IMR-90 (cell line): ENCODE measurements around the gene C4B. TPM values are rescaled to one million over a fixed set of nuclear protein-coding genes. Genes with fewer than 3 reads are reported as not detected.

Source experiments
- ATAC-seq: fragments of 200-7000 bp; cut with Tn5 transposase; 2 replicates; pipeline ENCODE4 v1.9.1; 2020; ENCODE audit warnings: low read depth, mild to moderate bottlenecking, moderate library complexity
- BruUV-seq: library from RNA; stranded (reverse); fragments of 400-500 nt; replicated peaks from 2 replicates; lab custom pipeline; 2021; lab: Mats Ljungman, UMichigan
- CTCF ChIA-PET: fragments of 300-600 bp; formaldehyde crosslinking; extraction: SDS; loops from one replicate; lab custom pipeline; 2021; ENCODE audit warnings: antibody characterized with exemption; lab: Yijun Ruan, JAX
- POLR2A ChIA-PET: fragments of 300-600 bp; sonication (Branson Sonifier 250); formaldehyde crosslinking; loops from one replicate; lab custom pipeline; 2022; ENCODE audit warnings: antibody characterized with exemption; ENCODE audit not compliant: unreplicated experiment; lab: Charles Lee
- DNase-seq: peaks from one replicate; pipeline ENCODE4 v3.0.0; 2013
- H2AFZ ChIP-seq: replicated peaks from 2 replicates; pipeline ENCODE3; 2013; ENCODE audit warnings: low read length, mild to moderate bottlenecking; ENCODE audit not compliant: poor library complexity
- H2AK5ac ChIP-seq: 2 replicates; pipeline ENCODE4 v1.6.1; 2013; ENCODE audit warnings: low read depth, low read length, inconsistent platforms
- H2AK9ac ChIP-seq: replicated peaks from 2 replicates; pipeline ENCODE3; 2013; ENCODE audit warnings: mild to moderate bottlenecking, low read depth, low read length, moderate library complexity; ENCODE audit not compliant: poor library complexity
- H2BK120ac ChIP-seq: 2 replicates; pipeline ENCODE4 v1.6.1; 2013; ENCODE audit warnings: low read depth, low read length, inconsistent platforms
- H2BK15ac ChIP-seq: 3 replicates; pipeline ENCODE4 v1.6.1; 2013; ENCODE audit warnings: low read depth, low read length, inconsistent platforms
- H2BK20ac ChIP-seq: 2 replicates; pipeline ENCODE4 v1.6.1; 2013; ENCODE audit warnings: low read depth, mild to moderate bottlenecking, inconsistent platforms, low read length, moderate library complexity
- H2BK5ac ChIP-seq: 2 replicates; pipeline ENCODE4 v1.6.1; 2013; ENCODE audit warnings: mild to moderate bottlenecking, low read depth, low read length, inconsistent platforms; ENCODE audit not compliant: poor library complexity, severe bottlenecking
- H3K14ac ChIP-seq: replicated peaks from 2 replicates; pipeline ENCODE4 v1.6.1; 2013; ENCODE audit warnings: low read depth, low read length, inconsistent platforms
- H3K18ac ChIP-seq: 2 replicates; pipeline ENCODE4 v1.6.1; 2013; ENCODE audit warnings: low read depth, low read length, control low read depth
- H3K23ac ChIP-seq: 2 replicates; pipeline ENCODE4 v1.6.1; 2013; ENCODE audit warnings: low read depth, low read length, inconsistent platforms
- H3K27ac ChIP-seq: 2 replicates; pipeline ENCODE4 v1.5.1; 2013; ENCODE audit warnings: mild to moderate bottlenecking, control low read depth, low read length; ENCODE audit not compliant: insufficient read depth
- H3K27me3 ChIP-seq: 2 replicates; pipeline ENCODE4 v1.6.1; 2013; ENCODE audit warnings: low read length; ENCODE audit not compliant: control insufficient read depth, insufficient read depth
- H3K36me3 ChIP-seq: 2 replicates; pipeline ENCODE4 v1.6.1; 2013; ENCODE audit warnings: low read length, mixed read lengths; ENCODE audit not compliant: control insufficient read depth, insufficient read depth
- H3K4ac ChIP-seq: 2 replicates; pipeline ENCODE4 v1.6.1; 2013; ENCODE audit warnings: low read depth, low read length, inconsistent platforms
- H3K4me1 ChIP-seq: 2 replicates; pipeline ENCODE4 v1.6.1; 2013; ENCODE audit warnings: low read length, mixed read lengths; ENCODE audit not compliant: control insufficient read depth, insufficient read depth
- H3K4me2 ChIP-seq: 2 replicates; pipeline ENCODE4 v1.6.1; 2013; ENCODE audit warnings: low read depth, mild to moderate bottlenecking, control low read depth, low read length, moderate library complexity
- H3K4me3 ChIP-seq: 2 replicates; pipeline ENCODE4 v1.5.1; 2013; ENCODE audit warnings: low read depth, mild to moderate bottlenecking, control low read depth, low read length, moderate library complexity; ENCODE audit not compliant: insufficient read depth
- H3K56ac ChIP-seq: 2 replicates; pipeline ENCODE4 v1.6.1; 2013; ENCODE audit warnings: low read length, inconsistent platforms; ENCODE audit not compliant: insufficient read depth; ENCODE audit errors: extremely low read depth
- H3K79me1 ChIP-seq, 2 experiments: 2 replicates each; pipeline ENCODE4 v1.6.1; 2013; ENCODE audit warnings: low read length in 2 of 2, inconsistent platforms in 1 of 2, low read depth in 1 of 2
- H3K9ac ChIP-seq: 2 replicates; pipeline ENCODE4 v1.6.1; 2013; ENCODE audit warnings: low read depth, low read length, control low read depth
- H3K9me1 ChIP-seq: 2 replicates; pipeline ENCODE4 v1.6.1; 2013; ENCODE audit warnings: low read length, inconsistent platforms; ENCODE audit not compliant: insufficient read depth
- H3K9me3 ChIP-seq: 2 replicates; pipeline ENCODE4 v1.6.1; 2013; ENCODE audit warnings: low read length; ENCODE audit not compliant: control insufficient read depth, insufficient read depth
- H4K20me1 ChIP-seq: 2 replicates; pipeline ENCODE4 v1.6.1; 2013; ENCODE audit warnings: low read length, inconsistent platforms; ENCODE audit not compliant: insufficient read depth
- H4K5ac ChIP-seq: 2 replicates; pipeline ENCODE4 v1.6.1; 2013; ENCODE audit warnings: mild to moderate bottlenecking, low read depth, low read length, control low read depth
- H4K8ac ChIP-seq, 2 experiments: 2 replicates each; pipeline ENCODE4 v1.6.1; 2013; ENCODE audit warnings: low read depth in 2 of 2, low read length in 2 of 2, control low read depth in 1 of 2, inconsistent platforms in 1 of 2
- H4K91ac ChIP-seq: 2 replicates; pipeline ENCODE4 v1.6.1; 2013; ENCODE audit warnings: low read depth, low read length, inconsistent platforms; ENCODE audit not compliant: insufficient read depth
- BHLHE40 ChIP-seq: fragments of 150-350 bp; IDR thresholded peaks from 2 replicates; pipeline ENCODE4 v1.6.1; 2016; ENCODE audit warnings: mild to moderate bottlenecking, low read depth, low read length
- ELK1 ChIP-seq: fragments of 150-350 bp; IDR thresholded peaks from 2 replicates; pipeline ENCODE4 v1.6.1; 2016; ENCODE audit warnings: low read depth, mild to moderate bottlenecking, low read length, moderate library complexity, borderline replicate concordance
- RCOR1 ChIP-seq: IDR thresholded peaks from 2 replicates; pipeline ENCODE4 v1.6.1; 2012; ENCODE audit warnings: mild to moderate bottlenecking, low read length, improper control_type of control experiment; ENCODE audit not compliant: insufficient replicate concordance
- WGBS, 2 experiments: methylation state at CpG; one replicate each; pipeline versions ENCODE4 v1.1.5 to v1.1.7; 2013; ENCODE audit warnings: missing lambda C conversion rate in 2 of 2; ENCODE audit not compliant: insufficient read length in 1 of 2; ENCODE audit errors: extremely low coverage in 2 of 2; 5-methylcytosine and 5-hydroxymethylcytosine counted together
- dilution Hi-C: fragments of 300-500 bp; cut with HindIII; formaldehyde crosslinking; loops from one replicate; pipeline ENCODE4 v1.14.3; 2018; ENCODE audit warnings: low sequenced_read_pairs; ENCODE audit not compliant: unreplicated experiment
- in situ Hi-C: fragments of 300-500 bp; cut with MboI; formaldehyde crosslinking; loops from 3 replicates; pipeline ENCODE4 v1.14.3; 2019; ENCODE audit warnings: low sequenced_read_pairs, inconsistent platforms, mixed read lengths
- intact Hi-C: fragments of 100-400 bp; cut with micrococcal nuclease; formaldehyde crosslinking; loops from 2 replicates; pipeline ENCODE4 v1.10.0; 2022
- microRNA-seq, 2 experiments: library from miRNA; stranded (forward) in 1 of 2; unstranded in 1 of 2; fragments of 10-50 nt in 1 of 2; fragments of <30 nt in 1 of 2; gene quantifications in 1 of 2; microRNA quantifications in 1 of 2; one replicate each; pipeline versions ENCODE3 to v1.1.0; 2013 to 2020; ENCODE audit not compliant: insufficient read depth in 1 of 2, insufficient read length in 1 of 2, unreplicated experiment in 1 of 2
- polyA plus RNA-seq, 3 experiments: library from polyadenylated mRNA; depleted of rRNA; stranded (reverse); fragments of >200 nt; gene quantifications; 2 replicates each; pipeline ENCODE4 v1.2.3, GENCODE V29; 2012; ENCODE audit warnings: low replicate concordance in 1 of 3
- small RNA-seq, 5 experiments: library from RNA; depleted of rRNA; stranded (forward); fragments of <200 nt; gene quantifications; one replicate each; pipeline ENCODE3, GENCODE V24; 2012
- total RNA-seq: library from RNA; depleted of rRNA; stranded (reverse); fragments of >200 nt; gene quantifications from 2 replicates; pipeline ENCODE4 v1.2.3, GENCODE V29; 2012; rRNA removed

C4B gene
- total and polyA plus RNA-seq, 2 of the 4 experiments (the other 2 are of a cell fraction): 0.54 to 4.2 TPM

DNA sequence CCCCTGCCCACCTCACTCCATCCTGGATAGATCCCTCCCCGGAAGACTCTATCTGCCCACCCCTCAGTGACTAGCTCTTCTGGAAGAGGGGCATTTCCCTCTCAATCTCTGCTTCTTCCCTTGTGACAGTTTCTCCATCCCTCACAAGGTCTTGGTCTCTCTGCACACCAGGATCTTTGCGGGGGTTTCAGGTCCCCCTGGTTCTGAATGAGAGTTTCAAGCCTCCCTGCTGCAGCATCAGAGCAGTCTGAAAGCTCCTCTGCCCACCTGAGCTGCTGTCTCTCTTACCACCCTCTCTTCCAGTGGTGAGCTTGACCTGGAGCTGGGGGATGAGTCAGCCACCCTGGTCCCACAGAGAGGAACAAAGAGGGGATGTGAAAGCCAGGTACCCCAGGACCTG, 70.2 kb downstream of the C4B start:
- Histone ChIP-seq H3K9me1 (peaks cover 22% of the 10 kb centered on the region), H2BK20ac (no peak overlapping the region; the same call in 1 of the 2 replicates), H3K4me1 (peaks cover 28% of the 10 kb centered on the region), H3K27me3 (peaks cover 46% of the 10 kb centered on the region), H4K91ac (no peak overlapping the region), H3K18ac (no peak overlapping the region), H3K4me3 (no peak overlapping the region), H2BK120ac (no peak overlapping the region), H3K9ac (no peak overlapping the region), H4K20me1 (peaks cover 7% of the 10 kb centered on the region), H3K36me3 (no peaks in the 10 kb centered on the region), H4K5ac (no peak overlapping the region), H4K8ac (no peak overlapping the region), H3K23ac (no peak overlapping the region), H3K9me3 (no peaks in the 10 kb centered on the region), H3K14ac (no peak overlapping the region), H3K4ac (no peak overlapping the region; the same call in 1 of the 2 replicates), H2BK5ac (no peak overlapping the region), H3K79me1 (no peaks in the 10 kb centered on the region), H2AK5ac (peak overlapping the region; percentile 87), H2AFZ (no peak overlapping the region), H2BK15ac (no peak overlapping the region), H3K56ac (no peak overlapping the region), H2AK9ac (no peak overlapping the region), H3K27ac (no peak overlapping the region), H3K4me2 (no peak overlapping the region)
- CTCF ChIA-PET: no interaction called here
- no TSS peak for BruUV-seq
- POLR2A ChIA-PET: no interaction called here
- ATAC-seq (no peak), DNase-seq (no peak)
- WGBS, 2 experiments: no CpG with 5 or more reads among the region's 2 CpGs
- dilution Hi-C loops: no loop called here
- in situ Hi-C loops: no loop called here
- intact Hi-C loops: no loop called here
- TF ChIP-seq ELK1 (no peak), RCOR1 (no peak), BHLHE40 (no peak)

Small RNA genes within 50 kb of the gene (microRNA-seq; reads per million reads assigned to microRNA genes)
- gene RNA5SP206 (ENCODE audit: insufficient read depth, insufficient read length): not detected

Small RNA genes within 50 kb of the gene (small RNA-seq; reads per million reads assigned to genes)
- gene RNA5SP206: 0 reads per million in 5 experiments

Other genes with a start within 250 kb of the C4B start
- gene VWA7, start 237.5 kb upstream of the C4B start, total RNA-seq: under 0.01 and 0.28 TPM in 2 replicates
- gene VWA7, start 237.5 kb upstream of the C4B start, polyA plus RNA-seq (2012; rRNA removed): 1.0 and 1.4 TPM in 2 replicates
- 32.2 and 41.2 TPM in 2 replicates for gene VARS1, start 219.0 kb upstream of the C4B start, total RNA-seq
- 39.6 and 42.0 TPM in 2 replicates for gene VARS1, start 219.0 kb upstream of the C4B start, polyA plus RNA-seq (2012; rRNA removed)
- gene LSM2, start 207.8 kb upstream of the C4B start, total RNA-seq: 48.0 and 56.3 TPM in 2 replicates
- gene LSM2, start 207.8 kb upstream of the C4B start, polyA plus RNA-seq (2012; rRNA removed): 55.0 and 61.0 TPM in 2 replicates
- 1.3 and 1.4 TPM in 2 replicates for gene HSPA1L, start 199.5 kb upstream of the C4B start, total RNA-seq
- 0.97 and 1.0 TPM in 2 replicates for gene HSPA1L, start 199.5 kb upstream of the C4B start, polyA plus RNA-seq (2012; rRNA removed)
- 94.6 and 102 TPM in 2 replicates for gene HSPA1A, start 199.3 kb upstream of the C4B start, total RNA-seq
- 93.1 and 95.3 TPM in 2 replicates for gene HSPA1A, start 199.3 kb upstream of the C4B start, polyA plus RNA-seq (2012; rRNA removed)
- gene HSPA1B, start 187.1 kb upstream of the C4B start, total RNA-seq: 93.6 and 118 TPM in 2 replicates
- 59.4 and 61.1 TPM in 2 replicates for gene HSPA1B, start 187.1 kb upstream of the C4B start, polyA plus RNA-seq (2012; rRNA removed)
- gene NEU1, start 152.0 kb upstream of the C4B start, total RNA-seq: 23.6 and 28.5 TPM in 2 replicates
- 36.2 and 37.3 TPM in 2 replicates for gene NEU1, start 152.0 kb upstream of the C4B start, polyA plus RNA-seq (2012; rRNA removed)
- gene SLC44A4, start 135.8 kb upstream of the C4B start, total RNA-seq: 0.36 TPM in 1 of 2 replicates, not detected in the other
- gene SLC44A4, start 135.8 kb upstream of the C4B start, polyA plus RNA-seq (2012; rRNA removed): 0.14 and 0.19 TPM in 2 replicates
- 36.4 and 38.0 TPM in 2 replicates for gene EHMT2, start 117.1 kb upstream of the C4B start, total RNA-seq
- gene EHMT2, start 117.1 kb upstream of the C4B start, polyA plus RNA-seq (2012; rRNA removed): 47.7 and 51.2 TPM in 2 replicates
- gene ZBTB12, start 112.7 kb upstream of the C4B start, total RNA-seq: 2.0 and 2.5 TPM in 2 replicates
- 8.1 and 8.5 TPM in 2 replicates for gene ZBTB12, start 112.7 kb upstream of the C4B start, polyA plus RNA-seq (2012; rRNA removed)
- gene C2, start 87.1 kb upstream of the C4B start, total RNA-seq: under 0.01 and 0.18 TPM in 2 replicates
- gene C2, start 87.1 kb upstream of the C4B start, polyA plus RNA-seq (2012; rRNA removed): 0.19 and 0.26 TPM in 2 replicates
- 1.4 and 1.8 TPM in 2 replicates for gene CFB, start 68.7 kb upstream of the C4B start, total RNA-seq
- 5.8 and 6.1 TPM in 2 replicates for gene CFB, start 68.7 kb upstream of the C4B start, polyA plus RNA-seq (2012; rRNA removed)
- gene NELFE, start 55.8 kb upstream of the C4B start, total RNA-seq: 76.0 and 90.8 TPM in 2 replicates
- gene NELFE, start 55.8 kb upstream of the C4B start, polyA plus RNA-seq (2012; rRNA removed): 63.6 and 65.4 TPM in 2 replicates
- gene SKIC2, start 55.6 kb upstream of the C4B start, total RNA-seq: 30.6 and 34.7 TPM in 2 replicates
- 46.0 and 46.3 TPM in 2 replicates for gene SKIC2, start 55.6 kb upstream of the C4B start, polyA plus RNA-seq (2012; rRNA removed)
- gene DXO, start 42.7 kb upstream of the C4B start, total RNA-seq: 7.8 and 9.3 TPM in 2 replicates
- 21.4 and 22.1 TPM in 2 replicates for gene DXO, start 42.7 kb upstream of the C4B start, polyA plus RNA-seq (2012; rRNA removed)
- gene C4A, start 32.7 kb upstream of the C4B start, total RNA-seq: 0.83 and 0.90 TPM in 2 replicates
- gene C4A, start 32.7 kb upstream of the C4B start, polyA plus RNA-seq (2012; rRNA removed): 3.6 and 3.8 TPM in 2 replicates
- gene CYP21A2, start 23.6 kb downstream of the C4B start, total RNA-seq: not detected in 2 replicates
- gene CYP21A2, start 23.6 kb downstream of the C4B start, polyA plus RNA-seq (2012; rRNA removed): 0.03 and 0.10 TPM in 2 replicates
- gene TNXB, start 94.5 kb downstream of the C4B start, total RNA-seq: under 0.01 TPM in 1 of 2 replicates, not detected in the other
- gene TNXB, start 94.5 kb downstream of the C4B start, polyA plus RNA-seq (2012; rRNA removed): 0.05 and 0.42 TPM in 2 replicates
- gene ATF6B, start 113.5 kb downstream of the C4B start, total RNA-seq: 5.3 and 7.9 TPM in 2 replicates
- gene ATF6B, start 113.5 kb downstream of the C4B start, polyA plus RNA-seq (2012; rRNA removed): 62.6 and 69.6 TPM in 2 replicates
- gene FKBPL, start 115.5 kb downstream of the C4B start, total RNA-seq: 5.8 and 5.9 TPM in 2 replicates
- 3.4 and 3.6 TPM in 2 replicates for gene FKBPL, start 115.5 kb downstream of the C4B start, polyA plus RNA-seq (2012; rRNA removed)
- not detected in 2 replicates for gene PRRT1, start 137.1 kb downstream of the C4B start, total RNA-seq
- gene PRRT1, start 137.1 kb downstream of the C4B start, polyA plus RNA-seq (2012; rRNA removed): 0.87 and 0.99 TPM in 2 replicates
- 2.2 and 3.2 TPM in 2 replicates for gene PPT2, start 139.3 kb downstream of the C4B start, total RNA-seq
- gene PPT2, start 139.3 kb downstream of the C4B start, polyA plus RNA-seq (2012; rRNA removed): 16.2 and 18.7 TPM in 2 replicates
- 0.18 and 0.28 TPM in 2 replicates for gene EGFL8, start 149.8 kb downstream of the C4B start, total RNA-seq
- 4.7 and 5.7 TPM in 2 replicates for gene EGFL8, start 149.8 kb downstream of the C4B start, polyA plus RNA-seq (2012; rRNA removed)
- 27.2 TPM in 2 replicates for gene AGPAT1, start 161.3 kb downstream of the C4B start, total RNA-seq
- gene AGPAT1, start 161.3 kb downstream of the C4B start, polyA plus RNA-seq (2012; rRNA removed): 116 and 126 TPM in 2 replicates
- 18.8 and 28.1 TPM in 2 replicates for gene RNF5, start 163.6 kb downstream of the C4B start, total RNA-seq
- gene RNF5, start 163.6 kb downstream of the C4B start, polyA plus RNA-seq (2012; rRNA removed): 34.1 and 41.4 TPM in 2 replicates
- gene AGER, start 169.5 kb downstream of the C4B start, total RNA-seq: 0.18 and 0.28 TPM in 2 replicates
- gene AGER, start 169.5 kb downstream of the C4B start, polyA plus RNA-seq (2012; rRNA removed): 4.2 and 4.9 TPM in 2 replicates
- gene PBX2, start 175.4 kb downstream of the C4B start, total RNA-seq: 13.9 and 17.7 TPM in 2 replicates
- 56.8 and 58.0 TPM in 2 replicates for gene PBX2, start 175.4 kb downstream of the C4B start, polyA plus RNA-seq (2012; rRNA removed)
- 3.0 and 3.9 TPM in 2 replicates for gene GPSM3, start 177.8 kb downstream of the C4B start, total RNA-seq
- 9.8 and 12.2 TPM in 2 replicates for gene GPSM3, start 177.8 kb downstream of the C4B start, polyA plus RNA-seq (2012; rRNA removed)
- 1.3 and 2.2 TPM in 2 replicates for gene NOTCH4, start 209.3 kb downstream of the C4B start, total RNA-seq
- gene NOTCH4, start 209.3 kb downstream of the C4B start, polyA plus RNA-seq (2012; rRNA removed): 0.76 and 0.96 TPM in 2 replicates